Activated CD4-positive, CD25-positive, alpha-beta regulatory T cell treated with anti-CD3 and anti-CD28 coated beads, Interleukin-2, amount 50 U/mL, for 16 hours (primary cell): ENCODE results near the gene OTUD1.

Experiments used
- DNase-seq: peaks from one replicate; pipeline ENCODE4 v3.0.0-alpha.2; 2020; ENCODE audit warnings: low read depth, low spot score

OTUD1 gene

GRCh38 chr10:23421397-23421796, 17.5 kb upstream of the OTUD1 start:
- DNase-seq = no peak

DNA sequence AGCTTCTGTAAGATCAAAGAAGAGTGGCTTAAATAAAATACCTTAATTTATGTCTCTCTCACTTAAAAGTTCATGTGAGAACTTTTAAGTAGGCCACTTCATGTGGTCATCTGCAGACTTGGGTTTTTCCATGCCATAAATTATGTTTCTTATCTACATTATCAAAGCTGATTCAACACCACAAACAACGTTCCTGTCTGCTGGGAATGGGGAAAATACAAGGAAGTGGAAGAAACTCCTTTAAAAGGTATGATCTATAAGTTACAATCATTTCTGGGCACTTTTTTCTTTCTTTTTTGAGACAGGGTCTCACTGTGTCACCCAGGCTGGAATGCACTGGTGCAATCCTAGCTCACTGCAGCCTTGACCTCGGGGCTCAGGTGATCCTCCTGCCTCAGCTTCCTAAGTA, 16.9 kb upstream of the OTUD1 start:
- no peak for DNase-seq

DNA sequence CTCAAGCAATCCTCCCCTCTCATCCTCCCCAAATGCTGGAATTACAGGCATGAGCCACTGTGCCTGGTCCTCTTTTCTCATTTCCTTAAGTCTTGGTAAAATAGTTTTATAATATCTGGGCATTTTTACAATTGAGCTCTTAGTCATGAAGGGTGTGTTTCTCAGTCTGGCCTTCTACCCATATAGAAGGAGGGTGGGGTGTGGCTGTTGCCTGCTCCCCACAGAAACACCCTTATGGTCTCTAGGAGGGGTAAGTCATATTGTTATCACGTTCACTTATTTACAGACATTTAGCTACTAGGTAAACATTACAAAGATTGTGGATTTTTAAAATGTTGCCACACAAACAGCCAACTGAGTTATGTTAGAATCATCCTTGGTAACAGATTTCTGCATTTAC, 6.7 kb upstream of the OTUD1 start:
- no peak for DNase-seq

GRCh38 chr10:23432639-23433038, 6.2 kb upstream of the OTUD1 start:
- no peak for DNase-seq

DNA sequence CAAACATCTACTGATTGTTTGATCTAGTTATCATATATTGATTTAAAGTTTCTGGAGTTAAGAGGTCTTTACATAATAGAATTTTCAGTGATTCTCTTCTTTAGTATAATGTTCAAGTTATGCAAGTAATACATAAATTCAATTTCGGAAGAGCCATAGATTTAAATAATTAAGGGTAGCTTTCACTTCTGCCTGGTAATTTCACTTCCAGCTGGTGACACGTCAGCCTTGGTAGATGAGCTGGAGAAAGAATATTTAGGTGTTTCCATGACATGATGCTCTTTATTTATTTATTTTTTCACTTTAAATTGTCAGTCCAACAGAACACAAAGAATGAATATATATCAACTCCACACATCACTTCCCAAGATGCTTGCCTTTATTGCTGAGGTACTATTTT, 5.2 kb upstream of the OTUD1 start:
- DNase-seq = no peak

GRCh38 chr10:23435378-23435777, 3.5 kb upstream of the OTUD1 start:
- DNase-seq = no peak

GRCh38 chr10:23436983-23437382, 1.9 kb upstream of the OTUD1 start:
- DNase-seq = no peak

DNA sequence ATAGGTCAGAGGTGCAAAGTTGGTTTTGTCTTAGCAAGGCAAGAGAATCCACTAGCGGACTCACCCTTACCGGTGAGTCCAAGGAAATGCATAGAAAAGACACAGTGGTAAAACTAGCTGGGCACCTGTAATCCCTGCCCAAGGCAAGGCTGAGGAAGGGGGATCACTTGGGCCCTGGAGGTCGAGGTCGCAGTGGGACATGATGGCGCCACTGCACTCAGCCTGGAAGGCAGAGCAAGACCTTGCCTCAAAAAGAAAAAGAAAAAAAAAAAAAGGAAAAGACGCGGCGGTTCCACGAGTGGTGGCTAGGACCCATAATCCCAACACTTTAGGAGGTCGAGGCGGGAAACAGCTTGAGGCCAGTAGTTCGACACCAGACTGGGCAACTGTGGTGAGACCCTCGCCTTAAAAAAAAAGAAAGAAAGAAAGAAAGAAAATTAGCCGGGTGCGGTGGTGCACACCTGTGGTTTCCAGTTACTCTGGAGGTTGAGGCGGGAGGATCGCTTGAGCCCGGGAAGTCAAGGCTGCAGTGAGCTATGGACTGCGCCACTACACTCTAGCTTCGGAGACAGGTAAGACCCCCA, 820 bp upstream of the OTUD1 start:
- DNase-seq = no peak

- no peak for DNase-seq
Measured at GRCh38 chr10:23439452-23439960, 631 bp downstream of the OTUD1 start.

DNA sequence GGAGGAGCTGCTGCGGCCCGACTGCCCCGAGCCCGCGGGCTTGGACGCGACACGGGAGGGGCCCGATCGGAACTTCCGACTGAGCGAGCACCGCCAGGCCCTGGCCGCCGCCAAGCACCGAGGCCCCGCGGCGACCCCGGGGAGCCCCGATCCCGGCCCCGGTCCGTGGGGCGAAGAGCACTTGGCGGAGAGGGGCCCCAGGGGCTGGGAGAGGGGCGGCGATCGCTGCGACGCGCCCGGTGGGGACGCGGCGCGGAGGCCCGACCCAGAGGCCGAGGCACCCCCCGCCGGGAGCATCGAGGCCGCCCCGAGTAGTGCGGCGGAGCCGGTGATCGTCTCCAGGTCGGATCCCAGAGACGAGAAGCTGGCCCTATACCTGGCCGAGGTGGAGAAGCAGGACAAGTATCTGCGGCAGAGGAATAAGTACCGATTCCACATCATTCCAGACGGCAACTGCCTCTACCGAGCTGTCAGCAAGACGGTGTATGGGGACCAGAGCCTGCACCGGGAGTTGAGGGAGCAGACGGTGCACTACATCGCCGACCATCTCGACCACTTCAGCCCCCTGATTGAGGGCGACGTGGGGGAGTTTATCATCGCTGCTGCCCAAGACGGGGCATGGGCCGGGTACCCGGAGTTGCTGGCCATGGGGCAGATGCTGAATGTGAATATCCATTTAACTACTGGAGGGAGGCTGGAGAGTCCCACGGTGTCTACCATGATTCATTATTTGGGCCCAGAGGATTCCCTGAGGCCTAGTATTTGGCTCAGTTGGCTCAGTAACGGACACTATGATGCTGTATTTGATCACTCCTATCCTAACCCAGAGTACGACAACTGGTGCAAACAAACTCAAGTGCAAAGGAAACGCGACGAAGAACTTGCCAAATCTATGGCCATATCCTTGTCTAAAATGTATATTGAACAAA, 1.4 kb downstream of the OTUD1 start:
- DNase-seq = no peak

GRCh38 chr10:23441251-23441650, 2.4 kb downstream of the OTUD1 start:
- no peak for DNase-seq

- DNase-seq = no peak
Measured at GRCh38 chr10:23442936-23443335, 4.1 kb downstream of the OTUD1 start.

DNA sequence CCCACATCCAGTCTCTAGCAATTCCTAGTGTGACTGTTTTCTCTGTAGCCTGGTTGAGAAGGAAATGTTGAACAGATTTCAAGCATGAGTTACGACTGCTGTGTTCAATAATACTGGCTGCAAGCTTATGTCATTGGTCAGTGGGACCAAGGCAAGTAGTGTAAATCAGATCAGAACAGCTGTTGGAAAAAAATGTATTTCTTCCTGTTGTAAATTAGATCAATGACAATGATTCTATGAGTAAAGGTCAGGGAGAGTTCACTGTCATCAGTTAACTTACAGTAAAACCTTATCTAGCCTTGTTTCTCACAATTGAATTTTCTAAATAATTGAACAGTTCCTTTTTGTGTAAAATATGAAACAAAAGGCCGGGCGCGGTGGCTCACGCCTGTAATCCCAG, 6.7 kb downstream of the OTUD1 start:
- no peak for DNase-seq

DNA sequence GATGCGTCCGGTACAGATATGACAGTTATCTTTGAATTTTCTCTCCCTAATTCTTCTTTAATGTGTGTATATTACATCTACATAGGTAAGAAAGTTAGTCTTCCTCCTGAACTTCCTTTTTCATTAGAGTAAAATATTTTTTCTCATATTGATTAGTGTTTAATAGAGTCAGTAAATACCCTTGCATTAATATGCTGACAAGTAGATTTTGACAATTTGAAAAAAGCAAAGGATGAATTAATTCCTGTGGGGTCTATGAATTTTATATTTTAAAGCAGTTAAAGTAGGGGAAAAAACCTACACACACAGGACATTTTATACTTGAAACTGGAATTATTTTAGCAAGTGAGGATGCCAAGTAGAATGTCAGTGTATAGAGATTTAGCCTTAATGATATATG, 9.4 kb downstream of the OTUD1 start:
- DNase-seq = no peak

DNA sequence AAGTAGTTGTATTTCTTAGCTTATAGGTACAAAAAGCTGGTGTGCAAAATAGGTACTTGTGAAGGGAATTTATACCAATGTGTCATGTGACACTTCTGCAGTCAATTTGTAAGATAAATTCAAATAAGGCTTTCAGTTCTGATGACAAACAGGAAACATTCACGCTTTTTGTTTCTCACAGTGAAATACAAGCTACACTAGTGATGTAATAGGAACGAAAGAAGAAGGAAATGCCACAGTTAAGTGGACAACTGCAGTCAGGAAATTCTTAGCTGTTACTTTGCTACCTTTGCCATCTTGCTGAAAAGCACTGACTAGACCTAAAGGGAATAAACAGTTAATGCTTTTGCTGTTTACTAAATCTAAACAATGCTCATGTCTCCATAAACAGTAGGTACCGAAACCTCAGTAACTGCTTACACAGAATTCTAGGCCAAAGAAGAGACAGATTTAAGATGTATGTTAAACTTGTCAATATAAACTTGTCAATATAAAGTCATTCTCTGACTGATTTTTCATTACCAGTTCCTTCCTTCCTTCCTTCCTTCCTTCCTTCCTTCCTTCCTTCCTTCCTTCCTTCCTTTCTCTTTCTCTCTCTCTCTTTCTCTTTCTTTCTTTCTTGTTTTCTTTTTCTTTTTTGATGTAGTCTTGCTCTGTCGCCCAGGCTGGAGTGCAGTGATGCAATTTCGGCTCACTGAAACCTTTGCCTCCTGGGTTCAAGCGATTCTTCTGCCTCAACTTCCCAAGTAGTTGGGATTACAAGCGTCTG, 10.1 kb downstream of the OTUD1 start:
- DNase-seq = no peak

GRCh38 chr10:23452033-23452655, 13.3 kb downstream of the OTUD1 start:
- DNase-seq = no peak

DNA sequence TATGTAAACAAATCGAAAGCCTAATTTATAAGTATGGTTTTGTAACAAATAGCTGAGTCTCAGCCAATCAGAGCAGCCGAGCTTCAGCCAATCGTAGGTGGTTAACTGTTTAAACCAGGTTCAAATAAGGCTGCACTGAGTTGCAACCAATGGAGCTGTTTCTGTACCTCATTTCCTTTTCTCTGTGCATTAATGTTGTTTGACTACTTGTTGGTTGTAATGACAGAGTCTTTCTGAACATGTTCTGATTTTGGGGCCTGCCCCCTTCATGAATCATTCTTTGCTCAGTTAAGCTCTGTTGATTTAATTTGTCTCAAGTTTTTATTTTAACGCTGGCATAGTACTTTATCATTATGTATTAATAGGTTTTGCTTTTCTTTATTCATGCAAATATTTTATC, 14.6 kb downstream of the OTUD1 start:
- DNase-seq = no peak

DNA sequence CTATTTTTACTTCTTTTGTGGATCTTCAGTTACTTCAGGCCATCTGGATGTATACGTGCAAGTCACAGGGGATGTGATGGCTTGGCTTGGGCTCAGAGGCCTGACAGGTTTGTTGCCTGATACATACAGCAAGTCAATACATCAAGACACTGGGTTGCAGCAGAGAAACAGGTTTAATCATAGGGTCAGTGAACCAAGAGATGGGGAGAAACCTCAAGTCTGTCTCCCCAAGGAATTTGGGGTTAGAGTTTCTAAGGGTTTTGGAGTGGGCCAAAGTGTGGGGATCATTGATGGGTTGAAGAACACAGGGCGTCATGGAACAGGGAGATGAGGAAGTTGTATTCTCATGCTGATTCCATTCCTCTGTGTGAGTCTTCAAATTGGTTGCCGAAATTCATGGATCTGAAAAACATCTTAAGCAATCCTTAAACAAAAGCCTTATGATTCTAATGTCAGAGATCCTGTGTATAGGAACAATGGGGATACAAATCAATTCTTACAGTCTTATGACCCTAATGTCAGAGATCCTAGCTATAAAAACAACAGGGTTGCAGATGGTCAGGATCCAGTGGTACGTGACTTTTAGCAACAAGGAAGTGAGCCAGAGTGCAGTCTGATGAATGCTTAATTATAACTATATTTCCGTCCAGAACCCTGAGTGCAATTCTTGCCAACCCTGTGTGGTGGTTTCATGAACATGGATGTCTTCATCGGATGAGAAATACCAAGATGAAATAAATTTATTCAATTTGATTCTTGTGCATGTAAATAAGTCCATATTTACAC, 18.9 kb downstream of the OTUD1 start:
- no peak for DNase-seq

- no peak for DNase-seq
Measured at GRCh38 chr10:23459308-23459939, 20.5 kb downstream of the OTUD1 start.

DNA sequence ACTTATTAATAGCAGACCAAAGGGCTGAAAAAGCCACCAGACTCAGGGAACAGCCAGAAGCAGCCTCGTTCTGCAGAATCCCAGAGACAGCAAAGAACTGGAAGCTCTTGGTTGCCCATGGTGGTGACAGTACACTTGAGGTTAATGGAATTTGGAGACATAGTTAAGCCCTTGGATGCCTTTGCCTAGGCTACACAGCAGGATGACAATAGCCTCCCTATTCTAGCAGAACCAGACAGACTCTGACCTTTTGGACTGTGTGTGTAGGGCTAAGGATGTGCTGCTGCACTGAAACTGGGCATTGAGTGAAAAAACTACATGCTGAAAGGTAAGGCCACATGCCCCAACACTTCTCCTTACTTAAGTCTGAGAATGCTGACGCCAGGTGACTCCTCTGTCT, 22.7 kb downstream of the OTUD1 start:
- no peak for DNase-seq

- no peak for DNase-seq
Measured at GRCh38 chr10:23467012-23467411, 28.1 kb downstream of the OTUD1 start.
